ENCODE measurements around the gene YIPF2. TPM values are rescaled to one million over a fixed set of nuclear protein-coding genes. Genes with fewer than 3 reads are reported as not detected.

The YIPF2 gene
- total RNA-seq, result 58.5 and 78.9 TPM in 2 replicates

DNA sequence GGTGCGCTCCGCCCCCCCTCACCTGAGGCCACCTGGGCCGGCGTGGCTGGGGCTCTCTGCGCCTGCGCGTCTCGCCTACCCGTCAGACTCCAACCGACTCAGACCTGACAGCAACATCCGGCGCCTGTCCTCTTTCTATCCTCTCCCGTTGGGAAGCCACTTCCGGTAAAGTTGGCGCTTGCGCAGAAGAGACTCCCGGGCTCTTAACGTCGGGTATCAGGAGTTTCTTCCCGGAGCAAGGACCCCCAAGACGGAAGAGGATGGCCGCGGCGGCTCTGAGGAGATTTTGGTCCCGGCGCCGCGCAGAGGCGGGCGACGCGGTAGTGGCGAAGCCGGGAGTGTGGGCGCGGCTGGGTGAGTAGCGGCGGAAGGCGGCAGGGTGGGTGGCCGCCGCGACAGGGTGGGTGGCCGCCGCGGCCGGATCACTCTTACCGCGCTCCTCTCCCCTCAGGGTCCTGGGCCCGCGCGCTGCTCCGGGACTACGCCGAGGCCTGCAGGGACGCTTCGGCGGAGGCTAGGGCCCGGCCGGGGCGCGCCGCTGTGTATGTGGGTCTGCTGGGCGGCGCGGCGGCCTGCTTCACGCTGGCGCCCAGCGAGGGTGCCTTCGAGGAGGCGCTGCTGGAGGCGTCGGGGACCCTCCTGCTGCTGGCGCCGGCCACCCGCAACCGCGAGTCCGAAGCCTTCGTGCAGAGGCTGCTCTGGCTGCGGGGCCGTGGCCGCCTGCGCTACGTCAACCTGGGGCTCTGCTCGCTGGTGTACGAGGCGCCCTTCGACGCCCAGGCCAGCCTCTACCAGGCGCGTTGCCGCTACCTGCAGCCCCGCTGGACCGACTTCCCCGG is at the start of gene YIPF2, which contains the start of gene TIMM29:
TSS of gene YIPF2 (minus strand) at position 77 of the 839 bp plus-strand sequence. CDS start 229 bp downstream, outside the sequence.
TSS of gene TIMM29 (plus strand) at position 249 of the 839 bp plus-strand sequence. CDS start at position 261, 12 bp downstream.

DNA sequence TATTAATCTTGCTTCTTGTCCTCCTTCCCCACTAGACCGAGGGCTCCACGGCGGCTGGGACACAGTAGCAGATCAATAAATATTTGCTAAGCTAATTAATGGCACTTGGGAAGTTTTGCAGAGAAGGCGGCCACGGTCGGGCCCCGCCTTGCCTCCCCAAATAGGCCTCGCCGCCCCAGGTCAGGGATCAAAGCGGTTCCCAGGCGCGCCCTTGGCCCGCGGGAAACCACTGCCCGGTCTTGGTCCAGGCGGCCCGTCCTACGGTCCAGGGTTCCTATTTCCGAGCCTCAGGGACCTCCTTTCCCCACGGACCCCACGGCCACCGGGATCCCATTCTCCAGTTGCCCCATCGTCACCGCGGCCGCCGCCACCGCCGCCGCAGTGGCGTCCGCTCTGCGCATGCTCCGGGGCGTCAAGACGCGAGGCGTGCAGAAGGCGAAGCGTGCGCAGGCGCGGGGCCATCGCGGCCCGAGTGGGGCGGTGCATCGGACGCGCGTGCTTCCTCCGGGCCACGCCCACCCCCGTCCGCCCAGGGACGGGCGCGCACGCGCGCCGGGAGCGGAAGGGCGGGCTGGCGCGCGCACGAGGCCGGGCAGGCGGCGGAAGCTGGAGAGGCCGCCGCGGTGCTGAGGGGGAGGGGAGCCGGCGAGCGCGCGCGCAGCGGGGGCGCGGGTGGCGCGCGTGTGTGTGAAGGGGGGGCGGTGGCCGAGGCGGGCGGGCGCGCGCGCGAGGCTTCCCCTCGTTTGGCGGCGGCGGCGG is 32.1 kb upstream of the YIPF2 start, which contains the start of gene SMARCA4:
TSS of gene SMARCA4 (plus strand) at position 717 of the 759 bp plus-strand sequence. CDS start 23,122 bp downstream, outside the sequence.

Other genes with a start within 250 kb of the YIPF2 start
- gene QTRT1, start 227.2 kb downstream of the YIPF2 start, total RNA-seq, result 15.7 and 23.8 TPM in 2 replicates
- 87.8 and 88.8 TPM in 2 replicates for gene DNM2, start 210.6 kb downstream of the YIPF2 start, total RNA-seq
- 42.8 and 48.3 TPM in 2 replicates for gene TMED1, start 92.4 kb downstream of the YIPF2 start, total RNA-seq
- gene C19orf38, start 80.2 kb downstream of the YIPF2 start, total RNA-seq, result 0.11 TPM in 1 of 2 replicates, not detected in the other
- gene CARM1, start 57.1 kb downstream of the YIPF2 start, total RNA-seq, result 16.3 and 18.0 TPM in 2 replicates
- 32.2 and 32.3 TPM in 2 replicates for gene TIMM29, start 172 bp upstream of the YIPF2 start, total RNA-seq
- gene SMARCA4, start 32.4 kb upstream of the YIPF2 start, total RNA-seq, result 36.7 and 40.3 TPM in 2 replicates
- gene LDLR, start 160.8 kb upstream of the YIPF2 start, total RNA-seq, result 41.0 and 60.8 TPM in 2 replicates
- 13.7 and 14.2 TPM in 2 replicates for gene SPC24, start 227.1 kb upstream of the YIPF2 start, total RNA-seq